Uterus (tissue), 4 donors: ENCODE results near the gene CALY. TPM values are rescaled to one million over a fixed set of nuclear protein-coding genes. Genes with fewer than 3 reads are reported as not detected.

ENCODE experiments used
- DNase-seq, 2 donors: peaks; one replicate each; pipeline ENCODE4 v3.0.0-alpha.2; 2019 to 2020
- H3K27ac ChIP-seq, 2 donors: fragments of 200-600 bp; sonication (generic); 1 replicate in 1 of 2; 2 replicates in 1 of 2; pipeline ENCODE4 v1.5.1; 2016 to 2018
- H3K27me3 ChIP-seq, 2 donors: fragments of 200-600 bp; sonication (generic); one replicate each; pipeline ENCODE4 v1.5.1; 2018 to 2019; ENCODE audit warnings: control low read depth in 1 of 2
- H3K36me3 ChIP-seq, 2 donors: fragments of 200-600 bp; sonication (generic); one replicate each; pipeline ENCODE4 v1.5.1; 2019; ENCODE audit warnings: control low read depth in 1 of 2
- H3K4me1 ChIP-seq, 2 donors: fragments of 200-600 bp; sonication (generic); one replicate each; pipeline ENCODE4 v1.5.1; 2018 to 2019; ENCODE audit warnings: control low read depth in 1 of 2
- H3K4me3 ChIP-seq, 2 donors: fragments of 200-600 bp; sonication (generic); 1 replicate in 1 of 2; 2 replicates in 1 of 2; pipeline ENCODE4 v1.5.1; 2018 to 2019; ENCODE audit warnings: mild to moderate bottlenecking in 1 of 2
- H3K9me3 ChIP-seq, 2 donors: fragments of 200-600 bp; sonication (generic); one replicate each; pipeline ENCODE4 v1.5.1; 2019; ENCODE audit warnings: control low read depth in 1 of 2
- POLR2A ChIP-seq, 2 donors: fragments of 450-650 bp; IDR thresholded peaks; one replicate each; pipeline ENCODE4 v1.6.1; 2016; ENCODE audit warnings: antibody characterized with exemption in 2 of 2, mild to moderate bottlenecking in 1 of 2, moderate library complexity in 1 of 2
- intact Hi-C: fragments of 100-400 bp; cut with DNase I; formaldehyde crosslinking; loops from one replicate; pipeline ENCODE4 v1.15.1; 2023; ENCODE audit warnings: low total_unique reads
- microRNA-seq: library from miRNA; unstranded; fragments of <30 nt; microRNA quantifications from one replicate; pipeline ENCODE4, GENCODE V29; 2016; ENCODE audit warnings: borderline microRNAs expressed, borderline replicate concordance
- small RNA-seq: library from RNA; depleted of rRNA; stranded (forward); fragments of <200 nt; gene quantifications from one replicate; pipeline ENCODE3, GENCODE V24; 2016
- total RNA-seq, 4 donors: library from RNA; depleted of rRNA in 3 of 4; stranded (reverse); fragments of >200 nt in 3 of 4; gene quantifications; one replicate each; pipeline versions ENCODE4 v1.1.0 to v1.2.4, GENCODE V29; 2014 to 2023
- TF ChIP-seq, protein P1 (sequence below), 4 experiments: fragments of 200-600 bp in 2 of 4; fragments of 450-650 bp in 2 of 4; sonication (generic) in 2 of 4; IDR thresholded peaks; one replicate each; pipeline ENCODE4 v1.5.1; 2016 to 2019; ENCODE audit warnings: antibody characterized with exemption in 4 of 4, mild to moderate bottlenecking in 2 of 4, moderate library complexity in 1 of 4
- donor health status: DM: yes; HTN: yes; CAD: no.

CALY gene
- total RNA-seq, 4 donors from 2014 or later, result 0.69 TPM; not detected in 3

- H3K4me3 ChIP-seq, result no peak overlapping the region
- intact Hi-C loops, result no loop called here
- TF ChIP-seq, protein P1, sequence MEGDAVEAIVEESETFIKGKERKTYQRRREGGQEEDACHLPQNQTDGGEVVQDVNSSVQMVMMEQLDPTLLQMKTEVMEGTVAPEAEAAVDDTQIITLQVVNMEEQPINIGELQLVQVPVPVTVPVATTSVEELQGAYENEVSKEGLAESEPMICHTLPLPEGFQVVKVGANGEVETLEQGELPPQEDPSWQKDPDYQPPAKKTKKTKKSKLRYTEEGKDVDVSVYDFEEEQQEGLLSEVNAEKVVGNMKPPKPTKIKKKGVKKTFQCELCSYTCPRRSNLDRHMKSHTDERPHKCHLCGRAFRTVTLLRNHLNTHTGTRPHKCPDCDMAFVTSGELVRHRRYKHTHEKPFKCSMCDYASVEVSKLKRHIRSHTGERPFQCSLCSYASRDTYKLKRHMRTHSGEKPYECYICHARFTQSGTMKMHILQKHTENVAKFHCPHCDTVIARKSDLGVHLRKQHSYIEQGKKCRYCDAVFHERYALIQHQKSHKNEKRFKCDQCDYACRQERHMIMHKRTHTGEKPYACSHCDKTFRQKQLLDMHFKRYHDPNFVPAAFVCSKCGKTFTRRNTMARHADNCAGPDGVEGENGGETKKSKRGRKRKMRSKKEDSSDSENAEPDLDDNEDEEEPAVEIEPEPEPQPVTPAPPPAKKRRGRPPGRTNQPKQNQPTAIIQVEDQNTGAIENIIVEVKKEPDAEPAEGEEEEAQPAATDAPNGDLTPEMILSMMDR (IDR thresholded peaks at IDR 0.05), result no peak
- no peak for TF ChIP-seq POLR2A (IDR thresholded peaks at IDR 0.05)
- no peak overlapping the region for H3K27ac ChIP-seq
- no peaks in the 10 kb centered on the region for H3K36me3 ChIP-seq
- peaks cover 0 to 7% of the 10 kb centered on the region in 2 donors for H3K4me1 ChIP-seq
- no peak for DNase-seq
- no peaks in the 10 kb centered on the region for H3K27me3 ChIP-seq
- no peaks in the 10 kb centered on the region for H3K9me3 ChIP-seq
These were observed 60.6 kb downstream of the CALY start for GRCh38 chr10:133276100-133276434.

GRCh38 chr10:133275684-133276092, 61.0 kb downstream of the CALY start:
- no peak for DNase-seq
- intact Hi-C loops, result no loop called here
- Histone ChIP-seq H3K9me3 (no peaks in the 10 kb centered on the region), H3K27me3 (no peaks in the 10 kb centered on the region), H3K36me3 (no peaks in the 10 kb centered on the region), H3K27ac (no peak overlapping the region), H3K4me3 (no peak overlapping the region), H3K4me1 (peaks cover 0 to 7% of the 10 kb centered on the region in 2 donors)
- no peak for TF ChIP-seq POLR2A (IDR thresholded peaks at IDR 0.05)
- TF ChIP-seq, protein P1 (IDR thresholded peaks at IDR 0.05), result no peak

GRCh38 chr10:133274751-133275683, 61.7 kb downstream of the CALY start:
- Histone ChIP-seq H3K27ac (no peak overlapping the region), H3K9me3 (no peaks in the 10 kb centered on the region), H3K4me3 (no peak overlapping the region), H3K27me3 (no peaks in the 10 kb centered on the region), H3K36me3 (no peaks in the 10 kb centered on the region), H3K4me1 (peaks cover 0 to 7% of the 10 kb centered on the region in 2 donors)
- no peak for DNase-seq
- TF ChIP-seq, protein P1 (IDR thresholded peaks at IDR 0.05), result no peak
- no peak for TF ChIP-seq POLR2A (IDR thresholded peaks at IDR 0.05)
- intact Hi-C loops, result no loop called here

Small RNA genes lying within 50 kb of the gene (microRNA-seq; reads per million reads assigned to microRNA genes)
- gene MIR3944, result not detected

Small RNA genes lying within 50 kb of the gene (small RNA-seq; reads per million reads assigned to genes)
- gene AL360181.4, result not detected
- not detected for gene BANF1P2
- gene MIR3944, result not detected

Other genes with a start within 250 kb of the CALY start
- gene ADGRA1, start 249.0 kb downstream of the CALY start, total RNA-seq, result 1 to 10 TPM in 1 of 4 donors, under 1 TPM in 1, not detected in 2; 0.07 to 1.0 TPM
- gene KNDC1, start 176.7 kb downstream of the CALY start, total RNA-seq, result 10 to 100 TPM in 1 of 4 donors, 1 to 10 TPM in 2, under 1 TPM in 1; under 0.01 to 12.5 (median 5.3) TPM
- gene UTF1, start 106.7 kb downstream of the CALY start, total RNA-seq, result not detected
- 1 to 10 TPM in 1 of 4 donors, under 1 TPM in 2, not detected in 1; 0.21 to 1.3 (median 0.51) TPM for gene VENTX, start 99.0 kb downstream of the CALY start, total RNA-seq
- gene ADAM8, start 60.0 kb downstream of the CALY start, total RNA-seq, result 1 to 10 TPM in 3 of 4 donors, not detected in 1; 5.1 to 7.6 (median 5.9) TPM
- gene TUBGCP2, start 28.0 kb downstream of the CALY start, total RNA-seq, result 10 to 100 TPM; 26.8 to 61.9 (median 44.4) TPM
- 10 to 100 TPM; 23.1 to 45.5 (median 30.0) TPM for gene ZNF511, start 28.0 kb downstream of the CALY start, total RNA-seq
- gene PRAP1, start 10.5 kb upstream of the CALY start, total RNA-seq, result not detected
- gene FUOM, start 21.1 kb upstream of the CALY start, total RNA-seq, result 10 to 100 TPM in 1 of 4 donors, 1 to 10 TPM in 2, not detected in 1; 2.6 to 13.8 (median 2.9) TPM
- gene ECHS1, start 36.5 kb upstream of the CALY start, total RNA-seq, result 10 to 100 TPM; 28.2 to 48.8 (median 45.1) TPM
- gene PAOX, start 42.4 kb upstream of the CALY start, total RNA-seq, result 1 to 10 TPM; 2.0 to 9.3 (median 6.7) TPM
- gene MTG1, start 57.3 kb upstream of the CALY start, total RNA-seq, result 10 to 100 TPM; 14.6 to 50.1 (median 32.6) TPM
- under 1 TPM in 1 of 4 donors, not detected in 3; 0.62 TPM for gene SPRN, start 87.7 kb upstream of the CALY start, total RNA-seq
- gene SCART1, start 117.0 kb upstream of the CALY start, total RNA-seq, result 1 to 10 TPM; 1.8 to 9.5 (median 6.1) TPM
- 1 to 10 TPM in 2 of 4 donors, under 1 TPM in 2; 0.29 to 6.9 (median 1.1) TPM for gene CYP2E1, start 190.5 kb upstream of the CALY start, total RNA-seq
- 1 to 10 TPM in 1 of 4 donors, not detected in 3; 1.0 TPM for gene SYCE1, start 228.7 kb upstream of the CALY start, total RNA-seq